HL-60/S4 treated with phorbol 12-myristate 13-acetate at 8.2 ng/mL for 4 days and 3 days (cell line): ENCODE data around the gene PPM1F.

Experiments
- in situ Hi-C: fragments of 300-500 bp; cut with MboI; formaldehyde crosslinking; loops from 2 replicates; pipeline ENCODE4 v1.15.0; 2022; ENCODE audit warnings: low sequenced_read_pairs

The PPM1F gene

DNA sequence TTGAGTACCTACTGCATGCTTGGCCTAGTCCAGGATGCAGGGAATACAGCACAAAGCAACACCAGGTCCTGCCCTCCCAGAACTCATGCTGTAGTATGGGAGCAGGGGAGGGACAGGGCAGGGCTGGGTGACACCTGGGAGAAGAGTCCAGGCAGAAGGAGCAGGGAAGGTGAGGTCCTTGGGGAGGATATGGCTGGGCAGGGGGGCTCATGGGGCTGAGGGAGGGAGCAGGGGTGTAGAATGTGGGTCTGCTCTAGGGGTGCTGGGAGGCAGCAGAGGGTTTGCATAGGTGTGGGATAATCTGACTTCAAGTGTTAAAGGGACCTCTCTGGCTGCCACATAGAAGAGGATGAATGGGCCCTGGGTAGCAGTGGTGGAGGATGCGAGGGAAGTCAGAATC lies 25.2 kb upstream of the PPM1F start:
- in situ Hi-C loops, result no loop called here

DNA sequence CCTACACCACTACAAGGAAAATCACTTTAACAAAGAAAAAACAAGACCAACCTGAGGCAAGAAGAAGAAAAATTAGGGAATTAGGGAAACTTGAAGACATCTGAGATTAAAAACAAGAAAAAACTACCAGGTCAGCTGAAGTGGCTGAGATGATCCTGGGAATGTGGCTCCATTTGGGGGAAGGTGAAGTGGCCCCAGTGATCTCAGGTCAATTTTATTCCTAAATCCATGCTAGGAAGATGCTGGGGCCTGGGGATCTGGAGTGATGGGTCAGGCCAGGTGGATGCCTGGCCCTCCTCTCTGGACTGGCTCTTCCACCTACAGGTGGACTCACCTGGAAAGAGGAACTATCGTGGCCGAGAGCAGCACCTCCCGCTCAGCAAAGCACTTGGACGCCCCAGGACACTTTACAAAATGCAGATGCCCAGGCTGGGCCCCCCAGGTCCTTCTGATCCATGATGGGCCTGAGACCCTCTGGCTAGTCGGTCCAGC lies 23.3 kb upstream of the PPM1F start:
- in situ Hi-C loops, result no loop called here

DNA sequence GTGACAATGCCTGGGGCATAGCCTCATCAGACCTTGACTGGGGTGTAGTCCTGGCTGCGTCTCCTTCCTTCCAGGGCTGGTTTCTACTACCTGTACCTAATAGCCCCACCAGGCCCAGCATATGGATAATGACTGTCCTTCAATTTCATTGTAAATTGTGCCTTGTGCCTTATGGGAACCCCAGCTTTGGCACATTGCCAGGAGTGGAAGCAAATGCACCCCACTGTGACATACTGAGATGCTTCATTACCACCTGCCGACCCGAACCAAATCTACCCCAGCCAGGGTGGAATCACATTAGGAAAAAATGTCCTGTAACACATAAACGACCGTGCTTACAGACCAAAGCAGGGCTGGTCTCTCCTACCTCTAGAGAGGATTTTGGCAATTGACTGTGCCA lies 22.6 kb upstream of the PPM1F start:
- in situ Hi-C loops, result no loop called here

DNA sequence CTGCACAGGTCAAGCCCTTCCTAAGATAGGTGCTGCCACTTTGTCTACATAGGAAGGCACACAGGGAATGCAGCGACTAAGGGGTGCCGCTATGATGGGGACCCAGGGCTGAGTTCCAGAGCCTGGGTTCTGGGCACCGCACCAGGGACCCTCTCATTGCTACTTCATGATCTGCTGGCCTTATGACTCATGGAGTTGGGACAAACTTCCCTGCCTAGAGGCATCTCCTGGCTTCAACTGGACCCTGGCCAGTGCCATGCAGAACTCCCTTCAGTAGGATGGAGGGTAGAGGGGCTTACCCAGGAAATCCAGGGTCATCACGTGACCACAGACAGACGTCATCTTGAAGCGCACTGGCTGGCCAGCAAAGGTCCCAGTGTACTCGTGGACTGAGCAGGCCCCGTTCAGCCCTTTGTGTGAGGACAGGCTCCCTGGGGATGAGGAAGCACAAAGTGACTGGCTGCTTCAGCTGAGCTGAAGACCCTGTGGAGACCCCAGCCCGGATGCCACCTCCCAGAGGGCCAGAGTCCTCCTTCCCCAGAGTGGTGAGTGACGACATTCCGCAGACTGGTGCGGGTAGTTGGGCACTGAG lies 21.5 kb upstream of the PPM1F start:
- in situ Hi-C loops, result no loop called here

DNA sequence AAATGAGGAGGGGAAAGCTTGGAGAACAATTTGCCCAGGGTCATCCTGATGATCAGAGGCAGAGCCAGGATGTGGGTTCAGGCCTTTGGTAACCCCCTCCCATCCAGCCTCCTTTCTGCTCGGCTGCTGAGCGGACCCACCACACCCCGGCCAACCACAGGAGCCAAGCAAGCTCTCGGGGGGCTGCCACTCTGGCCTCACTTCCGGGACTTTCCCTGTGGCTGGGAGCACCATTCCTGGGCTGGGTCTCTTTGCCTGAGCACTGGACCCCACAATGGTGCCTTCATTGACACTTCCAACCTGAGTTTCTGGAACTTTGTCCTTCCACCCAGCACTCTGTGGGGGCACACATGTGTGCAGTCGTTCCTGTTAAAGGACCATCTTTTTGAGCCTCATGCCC lies 20.2 kb upstream of the PPM1F start:
- in situ Hi-C loops, result no loop called here

DNA sequence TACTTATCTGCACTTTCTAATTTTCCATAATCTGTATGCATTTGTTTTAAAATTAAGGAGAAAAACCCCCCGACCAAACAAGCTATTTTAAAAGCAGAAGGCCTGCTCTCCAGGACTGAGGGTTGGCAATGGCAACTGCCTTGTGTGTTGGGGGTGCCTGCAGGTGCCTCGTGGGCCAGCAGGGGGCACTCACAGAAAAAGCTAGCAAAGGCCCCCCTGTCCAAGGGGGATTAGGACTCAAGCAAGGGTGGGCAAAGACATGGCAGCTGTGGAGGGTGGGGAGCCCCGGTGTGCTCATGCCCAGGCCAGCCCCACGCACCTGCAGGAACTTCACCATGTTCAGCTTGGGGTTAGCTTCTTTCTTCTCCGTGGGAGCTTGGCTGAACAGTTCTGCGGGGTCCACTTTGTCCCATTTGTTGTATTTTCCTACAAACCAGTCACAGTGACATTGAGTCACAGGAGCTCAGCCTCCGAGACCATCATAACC lies 19.7 kb upstream of the PPM1F start:
- in situ Hi-C loops, result no loop called here

DNA sequence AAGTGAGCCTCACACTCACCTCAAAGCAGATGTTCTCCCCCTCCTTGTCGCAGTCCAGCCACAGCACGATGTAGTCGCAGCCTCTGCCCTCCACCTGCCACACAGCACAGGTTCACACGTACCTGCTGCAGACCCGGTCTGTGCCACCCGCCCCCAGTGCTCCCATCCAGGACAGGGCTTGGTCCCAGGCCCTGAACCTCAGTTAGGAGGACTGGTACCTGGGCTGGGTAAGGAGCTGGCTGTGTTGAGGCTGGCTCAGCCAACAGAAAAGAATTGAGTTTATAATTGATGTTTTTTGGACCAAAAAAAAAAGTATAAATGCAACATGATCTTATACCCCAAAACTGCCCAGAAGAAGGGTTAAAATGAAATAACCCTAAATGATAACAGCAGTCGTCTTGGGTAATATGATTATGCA lies 19.2 kb upstream of the PPM1F start:
- in situ Hi-C loops, result no loop called here

DNA sequence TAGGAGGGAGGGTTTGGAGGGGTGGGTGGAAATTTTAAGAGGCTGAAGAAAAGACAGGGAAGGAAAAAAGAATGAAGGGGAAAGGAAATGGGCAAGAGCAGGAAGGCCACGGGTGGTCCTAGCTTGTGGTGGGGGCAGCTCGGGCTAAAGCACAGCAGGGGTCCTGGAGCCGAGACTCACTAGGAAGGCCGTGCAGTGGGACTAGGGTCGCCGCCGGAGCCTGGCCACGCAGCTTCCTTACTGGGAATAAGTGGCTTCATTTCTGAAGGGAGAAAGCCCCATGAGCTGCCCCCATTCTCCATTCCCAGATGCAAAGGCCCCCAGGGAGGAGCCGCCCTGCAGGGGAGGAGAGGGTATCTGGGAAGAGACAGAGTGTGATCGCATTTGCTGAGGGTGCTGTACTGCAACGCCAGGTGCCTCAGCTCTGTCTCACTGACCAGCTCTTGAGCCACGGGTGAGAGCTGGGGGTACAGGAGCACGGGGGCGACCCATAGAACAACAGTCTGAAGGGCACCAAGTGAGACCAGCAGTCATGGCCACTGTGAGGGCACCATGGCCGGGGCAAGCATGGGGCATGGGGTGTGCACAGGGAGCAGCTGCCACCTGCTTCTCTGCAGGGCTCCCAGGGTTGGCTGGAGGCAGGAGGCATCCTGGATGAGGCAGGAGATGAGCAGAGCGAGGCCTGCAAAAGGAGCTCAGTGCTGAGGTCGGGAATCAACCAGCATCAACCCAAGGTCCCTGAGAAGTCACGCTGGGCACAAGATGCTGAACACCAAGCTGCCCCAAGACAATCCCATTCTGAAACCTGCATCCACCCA lies 18.4 kb upstream of the PPM1F start:
- in situ Hi-C loops, result no loop called here

DNA sequence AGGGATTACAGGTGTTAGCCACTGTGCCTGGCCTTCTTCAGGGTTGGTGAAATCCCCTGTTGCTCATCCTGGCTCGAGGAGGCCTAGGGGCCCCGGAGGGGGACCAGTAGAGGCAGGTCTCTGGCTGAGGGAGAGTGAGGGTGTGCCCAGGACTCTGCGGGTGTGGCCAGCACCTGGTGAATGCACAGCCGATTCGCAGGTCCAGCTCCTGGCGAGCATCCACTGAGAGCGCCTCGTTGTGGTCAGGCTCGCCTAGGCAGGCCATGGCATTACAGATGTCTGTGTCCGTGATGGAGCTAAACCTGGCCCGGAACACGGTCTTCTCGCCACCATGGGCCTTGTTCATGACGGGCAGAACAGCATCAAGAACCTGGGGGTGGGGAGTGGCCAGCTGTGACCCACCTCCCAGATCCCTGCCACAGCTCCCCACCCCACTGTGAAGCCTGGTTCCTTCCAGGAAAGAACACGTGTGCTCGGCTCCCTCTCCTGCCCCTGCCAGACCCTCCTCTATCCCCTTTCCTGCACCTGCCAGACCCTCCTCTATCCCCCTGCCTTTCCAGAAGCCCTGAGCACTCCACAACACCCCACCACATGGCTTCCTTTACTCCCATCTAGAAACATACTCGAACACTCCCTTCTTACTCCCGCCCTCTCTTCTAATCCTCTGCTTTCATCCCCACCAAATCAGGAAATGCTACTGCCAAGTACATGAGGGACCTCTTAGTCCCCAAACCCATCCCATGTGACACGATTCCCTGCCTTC lies 17.6 kb upstream of the PPM1F start:
- in situ Hi-C loops, result no loop called here

DNA sequence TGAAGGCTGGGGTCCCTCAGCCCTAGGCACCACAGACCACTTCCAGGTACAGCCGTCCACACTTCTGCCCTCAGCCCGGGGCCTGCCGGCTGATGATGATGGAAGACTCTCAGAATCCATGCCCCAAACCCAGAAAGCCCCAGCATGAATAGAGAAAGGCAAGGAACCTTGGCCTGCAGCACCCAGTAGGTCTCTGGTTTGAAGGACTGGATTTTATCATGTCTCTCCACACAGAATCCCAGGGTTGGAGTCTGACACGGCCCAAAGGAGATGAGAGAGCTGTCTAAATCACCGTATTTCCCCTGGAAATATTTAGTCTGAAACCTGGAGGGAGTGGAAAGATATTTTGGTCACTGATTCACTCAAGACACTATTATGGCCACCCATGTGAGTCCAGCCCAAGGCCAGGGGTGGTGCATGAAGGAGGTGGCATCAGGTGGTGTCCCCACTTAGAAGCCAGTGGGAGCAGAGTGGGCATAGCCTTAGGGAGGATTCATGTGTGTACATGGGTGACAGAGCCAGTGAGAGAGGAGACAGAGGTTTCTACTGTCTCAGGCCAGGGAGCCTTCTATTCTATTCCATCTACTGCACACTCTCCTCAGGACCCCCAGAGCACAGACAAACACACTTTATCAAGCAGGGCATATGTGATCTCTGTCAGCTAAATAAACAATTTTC lies 15.9 kb upstream of the PPM1F start:
- in situ Hi-C loops, result no loop called here

DNA sequence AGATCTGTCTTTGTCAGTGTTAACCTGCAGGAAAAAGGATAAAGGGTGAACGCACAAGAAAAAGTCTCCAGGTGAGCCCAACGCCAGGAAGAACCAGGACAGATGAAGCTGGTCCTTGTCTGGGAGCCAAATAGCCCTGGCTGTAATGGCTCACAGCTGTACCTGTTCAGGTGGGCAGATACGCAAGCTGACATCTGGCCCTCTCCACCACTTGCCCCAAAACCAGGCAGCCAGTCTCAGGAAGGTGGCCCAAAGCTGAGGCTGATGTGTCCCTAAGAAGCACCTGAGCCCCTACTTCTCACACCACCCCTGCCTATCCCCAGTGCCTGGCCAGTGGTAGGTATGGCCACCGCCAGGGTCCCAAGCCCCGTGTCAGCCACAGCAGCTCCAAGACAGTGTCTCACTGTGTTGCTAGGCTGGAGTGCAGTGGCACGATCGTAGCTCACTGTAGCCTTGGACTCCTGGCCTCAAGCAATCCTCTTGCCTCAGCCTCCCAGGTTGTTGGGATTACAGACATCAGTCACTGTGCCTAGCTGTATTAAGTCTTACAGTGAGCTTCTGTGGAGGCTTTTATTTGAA lies 15.1 kb upstream of the PPM1F start:
- in situ Hi-C loops, result no loop called here

DNA sequence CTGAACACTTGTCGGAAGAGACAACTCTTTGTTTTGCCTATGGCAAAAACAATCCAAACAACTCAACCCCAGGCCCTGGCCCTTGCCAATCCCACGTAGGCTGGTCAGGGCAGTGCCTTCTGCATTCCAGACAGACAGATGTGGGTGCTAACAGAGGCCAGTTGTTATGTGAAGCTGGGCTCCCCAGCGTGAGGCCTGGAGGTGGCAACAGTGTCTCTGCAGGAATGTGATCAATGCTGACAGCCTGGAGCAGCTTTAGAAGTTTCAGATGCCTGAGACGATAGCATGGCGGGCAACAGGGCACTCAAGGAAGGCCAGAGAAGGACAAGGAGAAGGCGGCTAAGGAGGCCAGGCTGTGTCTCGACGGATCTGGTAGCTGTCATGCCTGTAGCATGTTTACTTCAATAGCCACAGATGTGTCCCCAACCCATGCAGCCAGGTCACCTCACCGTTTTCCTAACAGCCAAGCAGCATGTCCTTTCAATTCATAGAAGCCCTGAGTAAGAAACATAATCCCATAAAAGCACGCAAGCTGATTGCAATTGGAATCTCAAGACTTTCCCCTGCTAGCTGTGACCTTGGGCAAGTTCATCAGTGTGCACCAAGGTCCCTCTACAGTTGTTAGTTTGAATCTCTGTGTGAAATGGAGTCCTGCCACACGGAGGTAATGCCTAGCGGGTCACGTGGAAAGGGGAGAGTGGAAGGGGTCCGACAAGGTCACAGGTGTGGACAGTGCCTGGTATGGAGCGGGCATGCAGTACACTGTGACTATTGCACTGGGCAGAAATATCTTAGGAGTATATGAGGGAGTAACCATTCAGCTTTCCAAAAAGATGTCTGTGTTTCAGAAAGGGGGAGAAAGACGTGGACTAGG lies 14.2 kb upstream of the PPM1F start:
- in situ Hi-C loops, result no loop called here

DNA sequence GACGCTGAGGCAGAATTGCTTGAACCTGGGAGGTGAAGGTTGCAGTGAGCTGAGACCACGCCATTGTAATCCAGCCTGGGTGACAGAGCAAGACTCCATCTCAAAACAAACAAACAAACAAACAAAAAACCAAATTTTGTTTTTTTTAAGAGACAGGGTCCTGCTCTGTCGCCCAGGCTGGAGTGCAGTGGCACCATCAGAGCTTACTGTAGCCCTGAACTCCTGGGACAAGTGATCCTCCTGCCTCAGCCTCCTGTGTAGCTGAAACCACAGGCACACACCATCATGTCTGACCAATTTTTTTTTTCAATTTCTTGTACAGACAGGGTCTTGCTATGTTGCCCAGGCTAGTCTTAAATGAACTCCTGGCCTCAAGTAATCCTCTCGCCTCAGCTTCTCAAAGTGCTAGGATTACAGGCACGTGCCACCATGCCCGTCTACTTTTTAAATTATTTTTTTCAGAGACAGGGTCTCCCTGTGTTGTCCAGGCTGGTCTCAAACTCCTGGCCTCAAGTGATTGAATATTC lies 13.2 kb upstream of the PPM1F start:
- in situ Hi-C loops, result no loop called here

DNA sequence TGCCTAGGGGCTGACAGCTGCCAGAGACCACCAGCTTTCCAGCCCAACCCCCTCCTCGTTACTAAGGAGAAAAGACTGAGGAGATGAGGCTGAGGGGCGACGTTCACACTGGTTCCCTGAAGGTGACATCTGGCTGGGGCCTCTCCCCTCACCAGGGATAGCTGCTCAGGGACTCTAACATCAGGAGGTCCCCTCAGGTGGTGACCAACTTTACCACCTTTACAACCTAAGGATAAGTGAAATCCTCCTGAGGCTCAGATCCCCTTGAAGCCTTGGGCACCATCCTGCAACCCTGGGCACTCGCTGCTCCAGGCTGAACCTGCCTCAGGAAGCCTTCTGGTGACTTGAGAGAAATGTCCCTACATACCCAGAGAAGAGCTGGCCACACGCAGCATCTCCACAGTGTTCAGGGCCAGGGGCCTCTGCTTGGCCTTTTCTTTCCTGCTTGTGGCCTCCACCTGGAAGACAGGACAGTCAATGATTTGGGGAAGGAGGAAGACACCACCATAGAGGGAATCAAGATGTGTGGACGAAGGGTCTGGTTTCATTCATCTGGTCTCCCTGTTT lies 12.4 kb upstream of the PPM1F start:
- in situ Hi-C loops, result no loop called here

DNA sequence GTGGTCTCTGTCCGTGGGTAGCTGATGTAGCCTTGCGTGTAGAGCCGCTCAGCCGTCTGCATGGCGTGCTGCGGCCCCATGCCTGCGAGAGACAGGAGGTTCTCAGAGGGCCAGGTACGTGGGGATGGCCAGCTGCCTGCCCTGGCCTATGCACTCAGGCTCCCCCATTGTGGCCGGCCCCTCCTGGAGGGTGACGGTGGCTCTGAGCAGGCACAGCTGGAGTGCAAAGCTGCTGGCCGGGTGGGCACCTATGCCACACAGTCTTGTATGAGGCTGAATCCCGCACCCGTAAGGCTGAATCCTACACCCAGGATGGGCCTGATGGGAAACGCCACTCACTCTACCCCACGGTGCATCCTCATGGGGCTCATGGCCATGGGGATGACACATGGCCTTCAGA lies 11.6 kb upstream of the PPM1F start:
- in situ Hi-C loops, result no loop called here

DNA sequence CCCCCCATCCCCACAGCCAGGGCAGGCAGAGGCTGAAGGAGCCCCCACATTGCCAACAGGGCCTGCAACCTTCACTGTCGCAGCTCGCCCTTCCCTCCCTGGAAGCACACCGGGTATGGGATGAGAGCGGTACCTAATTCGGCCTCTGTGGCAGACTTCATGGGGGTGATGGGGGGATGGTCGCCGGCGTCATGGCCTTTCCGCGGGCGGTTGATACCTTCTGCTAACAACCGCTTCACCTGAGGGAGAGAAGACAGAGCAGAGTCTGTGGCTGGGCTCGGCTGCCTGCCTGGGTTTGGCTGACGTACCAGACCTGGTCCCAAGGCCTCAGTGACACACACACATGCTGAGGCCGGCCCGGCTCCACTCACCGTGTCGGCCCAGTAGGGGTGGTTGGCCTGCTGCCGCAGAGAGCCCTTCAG lies 11.2 kb upstream of the PPM1F start:
- in situ Hi-C loops, result no loop called here

DNA sequence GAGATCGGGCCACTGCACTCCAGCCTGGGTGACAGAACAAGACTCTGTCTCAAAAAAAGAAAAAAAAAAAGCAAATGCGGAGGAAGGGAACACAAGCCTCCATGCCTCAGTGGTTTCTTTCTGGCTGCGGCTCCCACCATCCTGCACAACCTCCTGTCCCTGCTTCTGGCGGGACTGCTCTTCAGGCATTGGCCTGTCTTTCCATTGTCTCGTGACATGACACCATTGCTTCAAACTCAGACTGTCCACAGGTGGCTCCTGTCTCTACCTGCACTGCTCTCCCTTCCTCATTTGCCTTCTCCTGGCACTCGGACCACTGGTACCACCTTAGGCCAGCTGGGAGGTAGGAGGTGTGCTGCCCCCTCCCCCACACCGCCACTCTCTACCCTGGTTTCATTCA lies 10.6 kb upstream of the PPM1F start:
- in situ Hi-C loops, result no loop called here

DNA sequence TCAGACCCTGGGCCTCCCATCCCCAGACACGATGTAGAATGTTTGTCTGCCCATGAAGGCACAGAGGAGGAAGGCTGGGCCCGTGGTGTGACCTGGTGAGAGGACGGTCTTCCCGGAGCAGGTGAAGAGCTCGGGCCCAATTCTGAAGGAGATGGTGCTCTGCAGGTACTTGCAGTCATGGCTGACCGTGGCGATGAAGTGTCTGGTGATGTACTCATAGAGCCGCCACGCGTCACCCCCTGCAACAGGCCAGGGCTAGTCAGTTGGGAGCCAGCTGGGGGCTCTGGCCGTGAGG lies 10.0 kb upstream of the PPM1F start:
- in situ Hi-C loops, result no loop called here

DNA sequence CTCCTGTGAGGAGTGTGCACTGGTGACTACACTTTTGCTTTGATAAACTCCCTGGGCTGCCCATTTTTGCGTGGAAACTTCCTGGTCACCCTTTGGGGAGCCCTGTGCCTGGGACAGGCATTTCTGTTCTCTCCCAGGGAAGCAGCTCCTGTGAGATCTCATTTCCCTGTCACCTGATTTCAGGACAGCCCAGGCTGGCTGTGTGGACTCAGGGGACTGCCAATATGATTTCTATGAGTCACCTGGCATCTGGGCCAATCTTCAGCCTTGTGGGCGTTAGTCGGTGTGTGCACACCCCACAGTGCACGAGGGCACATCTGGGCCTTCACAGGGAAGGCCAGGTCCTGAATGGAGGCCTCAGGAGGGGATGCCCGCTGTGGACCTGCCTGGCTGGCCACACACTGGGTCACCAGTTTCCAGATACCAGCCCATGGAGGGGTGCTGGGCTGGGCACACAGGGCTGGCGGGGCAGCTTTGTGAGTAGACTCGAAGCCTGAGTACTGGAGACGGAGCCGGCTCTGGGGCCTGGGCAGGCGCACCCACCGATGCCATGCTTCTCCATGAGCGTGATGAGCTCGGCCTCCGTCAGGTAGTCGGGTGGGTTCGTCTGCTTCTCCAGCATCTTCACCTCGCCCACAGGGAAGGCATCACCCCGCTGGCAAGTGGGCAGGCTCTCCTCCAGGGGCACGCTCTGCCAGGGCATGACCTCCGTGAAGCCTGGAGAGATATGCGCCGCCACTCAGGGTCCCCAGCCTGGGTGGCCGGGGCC lies 9.4 kb upstream of the PPM1F start:
- in situ Hi-C loops, result no loop called here
